ENCODE results near the gene LRRC58.

Gene LRRC58

DNA sequence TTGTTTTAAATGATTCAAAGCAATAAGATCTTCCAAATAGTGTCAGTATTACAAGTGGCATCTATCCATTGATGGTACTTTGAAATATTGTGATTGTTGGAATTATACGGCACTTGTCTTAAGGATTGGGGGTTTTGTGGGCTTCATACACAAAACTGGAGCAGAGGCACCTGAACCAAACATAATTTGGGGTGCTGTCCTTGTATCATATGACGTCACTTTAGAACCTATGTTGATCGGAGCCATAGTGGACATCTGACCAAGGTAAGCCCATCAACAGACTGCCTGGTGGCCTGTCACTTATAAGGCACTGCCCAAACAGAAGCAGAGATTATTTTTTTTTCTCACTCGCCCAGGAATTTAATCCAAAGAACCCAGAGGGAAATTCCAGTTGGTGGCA lies 2.9 kb upstream of the LRRC58 start:
- Histone ChIP-seq H3K4me3 (ENCODE audit: low read depth, low read length, poor library complexity, severe bottlenecking) (no peak overlapping the region), H3F3A (ENCODE audit: insufficient read depth, low read length) (no peaks in the 10 kb centered on the region), H2AFZ (ENCODE audit: low read length) (no peak overlapping the region), H3K36me3 (ENCODE audit: insufficient read depth, low read length) (no peaks in the 10 kb centered on the region), H3K79me2 (ENCODE audit: insufficient read depth, low read length) (peaks cover 14% of the 10 kb centered on the region), H3K9me2 (ENCODE audit: low read depth, low read length) (no peaks in the 10 kb centered on the region), H4K20me1 (ENCODE audit: insufficient read depth, low read length) (no peaks in the 10 kb centered on the region), H3K9ac (ENCODE audit: low read length) (no peak overlapping the region), H3K9me3 (ENCODE audit: low read length) (no peaks in the 10 kb centered on the region), H3K4me1 (ENCODE audit: insufficient read depth, low read length, severe bottlenecking) (peaks cover 20% of the 10 kb centered on the region), H3K27me3 (ENCODE audit: insufficient read depth, low read length) (no peaks in the 10 kb centered on the region), H3K4me2 (ENCODE audit: low read length) (no peak overlapping the region), H3K27ac (ENCODE audit: low read depth, low read length, poor library complexity, severe bottlenecking) (no peak overlapping the region)
- no peak for TF ChIP-seq EZH2 (IDR thresholded peaks at IDR 0.05; ENCODE audit: borderline replicate concordance, low read length)

DNA sequence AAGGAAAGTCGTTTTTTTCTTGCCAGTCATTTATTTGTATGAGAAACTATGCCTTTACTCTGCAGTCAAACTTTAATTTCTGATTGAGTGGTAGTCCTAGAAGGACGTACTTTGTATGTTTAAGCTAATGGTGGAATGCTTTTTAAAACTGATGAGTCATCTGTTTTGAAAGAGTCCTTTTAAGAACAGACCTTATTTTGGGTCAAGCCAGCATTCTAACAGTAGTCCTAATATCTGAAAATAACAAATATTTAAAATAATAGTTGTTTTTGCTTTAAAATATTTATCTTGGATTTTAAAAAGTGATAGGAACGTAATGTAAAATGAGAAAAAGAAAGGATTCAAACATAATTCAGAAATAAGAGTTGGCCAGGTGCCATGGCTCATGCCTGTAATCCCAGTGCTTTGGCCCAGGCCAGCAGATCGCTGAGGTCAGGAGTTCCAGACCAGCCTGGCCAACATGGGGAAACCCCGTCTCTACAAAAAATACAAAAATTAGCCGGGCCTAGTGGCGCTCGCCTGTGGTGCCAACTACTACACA lies 1.3 kb upstream of the LRRC58 start:
- Histone ChIP-seq H3K4me1 (ENCODE audit: insufficient read depth, low read length, severe bottlenecking) (peaks cover 20% of the 10 kb centered on the region), H3K9me3 (ENCODE audit: low read length) (no peaks in the 10 kb centered on the region), H3F3A (ENCODE audit: insufficient read depth, low read length) (no peaks in the 10 kb centered on the region), H3K27ac (ENCODE audit: low read depth, low read length, poor library complexity, severe bottlenecking) (no peak overlapping the region), H4K20me1 (ENCODE audit: insufficient read depth, low read length) (no peaks in the 10 kb centered on the region), H3K79me2 (ENCODE audit: insufficient read depth, low read length) (peaks cover 30% of the 10 kb centered on the region), H2AFZ (ENCODE audit: low read length) (no peak overlapping the region), H3K36me3 (ENCODE audit: insufficient read depth, low read length) (peaks cover 15% of the 10 kb centered on the region), H3K9ac (ENCODE audit: low read length) (no peak overlapping the region; the same call in 1 of the 2 replicates), H3K4me2 (ENCODE audit: low read length) (peak overlapping the region; percentile 92; the same call in 1 of the 2 replicates), H3K9me2 (ENCODE audit: low read depth, low read length) (no peaks in the 10 kb centered on the region), H3K27me3 (ENCODE audit: insufficient read depth, low read length) (no peaks in the 10 kb centered on the region), H3K4me3 (ENCODE audit: low read depth, low read length, poor library complexity, severe bottlenecking) (peak overlapping the region; percentile 93)
- TF ChIP-seq EZH2 (IDR thresholded peaks at IDR 0.05; ENCODE audit: borderline replicate concordance, low read length): no peak
- TF ChIP-seq, protein P1, sequence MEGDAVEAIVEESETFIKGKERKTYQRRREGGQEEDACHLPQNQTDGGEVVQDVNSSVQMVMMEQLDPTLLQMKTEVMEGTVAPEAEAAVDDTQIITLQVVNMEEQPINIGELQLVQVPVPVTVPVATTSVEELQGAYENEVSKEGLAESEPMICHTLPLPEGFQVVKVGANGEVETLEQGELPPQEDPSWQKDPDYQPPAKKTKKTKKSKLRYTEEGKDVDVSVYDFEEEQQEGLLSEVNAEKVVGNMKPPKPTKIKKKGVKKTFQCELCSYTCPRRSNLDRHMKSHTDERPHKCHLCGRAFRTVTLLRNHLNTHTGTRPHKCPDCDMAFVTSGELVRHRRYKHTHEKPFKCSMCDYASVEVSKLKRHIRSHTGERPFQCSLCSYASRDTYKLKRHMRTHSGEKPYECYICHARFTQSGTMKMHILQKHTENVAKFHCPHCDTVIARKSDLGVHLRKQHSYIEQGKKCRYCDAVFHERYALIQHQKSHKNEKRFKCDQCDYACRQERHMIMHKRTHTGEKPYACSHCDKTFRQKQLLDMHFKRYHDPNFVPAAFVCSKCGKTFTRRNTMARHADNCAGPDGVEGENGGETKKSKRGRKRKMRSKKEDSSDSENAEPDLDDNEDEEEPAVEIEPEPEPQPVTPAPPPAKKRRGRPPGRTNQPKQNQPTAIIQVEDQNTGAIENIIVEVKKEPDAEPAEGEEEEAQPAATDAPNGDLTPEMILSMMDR (IDR thresholded peaks at IDR 0.05; ENCODE audit: low read length): no peak

DNA sequence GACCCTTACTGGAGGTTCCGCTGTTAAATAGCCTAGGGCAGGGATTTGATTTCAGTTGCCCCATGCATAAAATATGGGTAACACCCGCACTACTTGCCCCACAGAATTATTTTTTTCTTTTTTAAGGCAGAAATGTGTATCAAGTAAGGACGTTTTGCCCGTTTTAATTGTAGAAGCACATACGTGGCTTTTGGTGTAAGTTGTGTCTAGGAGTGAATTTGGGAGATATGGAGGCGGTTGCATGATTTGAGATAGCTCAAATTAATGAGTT lies 636 bp upstream of the LRRC58 start:
- no peak for TF ChIP-seq EZH2 (IDR thresholded peaks at IDR 0.05; ENCODE audit: borderline replicate concordance, low read length)
- TF ChIP-seq, protein P1 (IDR thresholded peaks at IDR 0.05; ENCODE audit: low read length): no peak
- H3K27me3 ChIP-seq (ENCODE audit: insufficient read depth, low read length): no peaks in the 10 kb centered on the region
- peaks cover 36% of the 10 kb centered on the region for H3K79me2 ChIP-seq (ENCODE audit: insufficient read depth, low read length)
- H3K9me3 ChIP-seq (ENCODE audit: low read length): no peaks in the 10 kb centered on the region
- H4K20me1 ChIP-seq (ENCODE audit: insufficient read depth, low read length): no peaks in the 10 kb centered on the region
- H3K9ac ChIP-seq (ENCODE audit: low read length): peak overlapping the region; percentile 75
- H2AFZ ChIP-seq (ENCODE audit: low read length): peak overlapping the region; percentile 67
- H3K4me1 ChIP-seq (ENCODE audit: insufficient read depth, low read length, severe bottlenecking): peaks cover 20% of the 10 kb centered on the region
- peak overlapping the region; percentile 93 for H3K4me3 ChIP-seq (ENCODE audit: low read depth, low read length, poor library complexity, severe bottlenecking)
- H3K36me3 ChIP-seq (ENCODE audit: insufficient read depth, low read length): peaks cover 22% of the 10 kb centered on the region
- peak overlapping the region; percentile 92 for H3K4me2 ChIP-seq (ENCODE audit: low read length)
- H3K9me2 ChIP-seq (ENCODE audit: low read depth, low read length): no peaks in the 10 kb centered on the region
- peak overlapping the region; percentile 43 for H3K27ac ChIP-seq (ENCODE audit: low read depth, low read length, poor library complexity, severe bottlenecking)
- no peaks in the 10 kb centered on the region for H3F3A ChIP-seq (ENCODE audit: insufficient read depth, low read length)

All from OCI-LY1 (cell line).